Measurements from ENCODE around the gene CA9. TPM values are rescaled to one million over a fixed set of nuclear protein-coding genes. Genes with fewer than 3 reads are reported as not detected.

CA9 gene
- total and polyA plus RNA-seq, 2 donors = 0.37 to 1.8 TPM

DNA sequence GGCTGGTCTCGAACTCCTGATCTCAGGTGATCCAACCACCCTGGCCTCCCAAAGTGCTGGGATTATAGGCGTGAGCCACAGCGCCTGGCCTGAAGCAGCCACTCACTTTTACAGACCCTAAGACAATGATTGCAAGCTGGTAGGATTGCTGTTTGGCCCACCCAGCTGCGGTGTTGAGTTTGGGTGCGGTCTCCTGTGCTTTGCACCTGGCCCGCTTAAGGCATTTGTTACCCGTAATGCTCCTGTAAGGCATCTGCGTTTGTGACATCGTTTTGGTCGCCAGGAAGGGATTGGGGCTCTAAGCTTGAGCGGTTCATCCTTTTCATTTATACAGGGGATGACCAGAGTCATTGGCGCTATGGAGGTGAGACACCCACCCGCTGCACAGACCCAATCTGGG, 1.5 kb downstream of the CA9 start:
- WGBS = 39% methylated on average over 13 of the region's 13 CpGs

DNA sequence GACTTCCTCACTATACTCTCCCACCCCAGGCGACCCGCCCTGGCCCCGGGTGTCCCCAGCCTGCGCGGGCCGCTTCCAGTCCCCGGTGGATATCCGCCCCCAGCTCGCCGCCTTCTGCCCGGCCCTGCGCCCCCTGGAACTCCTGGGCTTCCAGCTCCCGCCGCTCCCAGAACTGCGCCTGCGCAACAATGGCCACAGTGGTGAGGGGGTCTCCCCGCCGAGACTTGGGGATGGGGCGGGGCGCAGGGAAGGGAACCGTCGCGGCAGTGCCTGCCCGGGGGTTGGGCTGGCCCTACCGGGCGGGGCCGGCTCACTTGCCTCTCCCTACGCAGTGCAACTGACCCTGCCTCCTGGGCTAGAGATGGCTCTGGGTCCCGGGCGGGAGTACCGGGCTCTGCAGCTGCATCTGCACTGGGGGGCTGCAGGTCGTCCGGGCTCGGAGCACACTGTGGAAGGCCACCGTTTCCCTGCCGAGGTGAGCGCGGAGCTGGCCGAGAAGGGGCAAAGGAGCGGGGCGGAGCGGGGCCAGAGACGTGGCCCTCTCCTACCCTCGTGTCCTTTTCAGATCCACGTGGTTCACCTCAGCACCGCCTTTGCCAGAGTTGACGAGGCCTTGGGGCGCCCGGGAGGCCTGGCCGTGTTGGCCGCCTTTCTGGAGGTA, 2.1 kb downstream of the CA9 start:
- Histone ChIP-seq H3K27ac (ENCODE audit: low read depth) (no peak overlapping the region), H3K4me1 (ENCODE audit: insufficient read depth) (peaks cover 2% of the 10 kb centered on the region), H3K4me3 (ENCODE audit: low read depth, low read length) (peak overlapping the region; percentile 37), H3K36me3 (ENCODE audit: insufficient read depth) (no peaks in the 10 kb centered on the region)
- 4% methylated on average over 51 of the region's 51 CpGs for WGBS
- peak; percentile 60 for DNase-seq (ENCODE audit: extremely low spot score)

More for the DNA sequence above, 1.5 kb downstream of the CA9 start:
- no peak for DNase-seq (ENCODE audit: extremely low spot score)
- Histone ChIP-seq H3K36me3 (ENCODE audit: insufficient read depth) (no peaks in the 10 kb centered on the region), H3K4me1 (ENCODE audit: insufficient read depth) (peaks cover 2% of the 10 kb centered on the region), H3K27ac (ENCODE audit: low read depth) (no peak overlapping the region), H3K4me3 (ENCODE audit: low read depth, low read length) (peak overlapping the region; percentile 37)

DNA sequence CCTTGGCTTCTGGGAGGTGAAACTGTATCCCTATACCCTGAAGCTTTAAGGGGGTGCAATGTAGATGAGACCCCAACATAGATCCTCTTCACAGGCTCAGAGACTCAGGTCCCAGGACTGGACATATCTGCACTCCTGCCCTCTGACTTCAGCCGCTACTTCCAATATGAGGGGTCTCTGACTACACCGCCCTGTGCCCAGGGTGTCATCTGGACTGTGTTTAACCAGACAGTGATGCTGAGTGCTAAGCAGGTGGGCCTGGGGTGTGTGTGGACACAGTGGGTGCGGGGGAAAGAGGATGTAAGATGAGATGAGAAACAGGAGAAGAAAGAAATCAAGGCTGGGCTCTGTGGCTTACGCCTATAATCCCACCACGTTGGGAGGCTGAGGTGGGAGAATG, 5.4 kb downstream of the CA9 start:
- H3K27ac ChIP-seq (ENCODE audit: low read depth) = no peak overlapping the region
- no peak for DNase-seq (ENCODE audit: extremely low spot score)
- peaks cover 2% of the 10 kb centered on the region for H3K4me1 ChIP-seq (ENCODE audit: insufficient read depth)

DNA sequence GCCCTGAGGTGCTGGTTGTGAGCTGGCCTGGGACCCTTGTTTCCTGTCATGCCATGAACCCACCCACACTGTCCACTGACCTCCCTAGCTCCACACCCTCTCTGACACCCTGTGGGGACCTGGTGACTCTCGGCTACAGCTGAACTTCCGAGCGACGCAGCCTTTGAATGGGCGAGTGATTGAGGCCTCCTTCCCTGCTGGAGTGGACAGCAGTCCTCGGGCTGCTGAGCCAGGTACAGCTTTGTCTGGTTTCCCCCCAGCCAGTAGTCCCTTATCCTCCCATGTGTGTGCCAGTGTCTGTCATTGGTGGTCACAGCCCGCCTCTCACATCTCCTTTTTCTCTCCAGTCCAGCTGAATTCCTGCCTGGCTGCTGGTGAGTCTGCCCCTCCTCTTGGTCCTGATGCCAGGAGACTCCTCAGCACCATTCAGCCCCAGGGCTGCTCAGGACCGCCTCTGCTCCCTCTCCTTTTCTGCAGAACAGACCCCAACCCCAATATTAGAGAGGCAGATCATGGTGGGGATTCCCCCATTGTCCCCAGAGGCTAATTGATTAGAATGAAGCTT, 6.1 kb downstream of the CA9 start:
- WGBS = 73% methylated on average over 8 of the region's 8 CpGs
- no peak for DNase-seq (ENCODE audit: extremely low spot score)
- Histone ChIP-seq H3K4me1 (ENCODE audit: insufficient read depth) (peaks cover 2% of the 10 kb centered on the region), H3K27ac (ENCODE audit: low read depth) (no peak overlapping the region), H3K36me3 (ENCODE audit: insufficient read depth) (no peaks in the 10 kb centered on the region), H3K4me3 (ENCODE audit: low read depth, low read length) (no peak overlapping the region)

More for the DNA sequence above, 5.4 kb downstream of the CA9 start:
- H3K36me3 ChIP-seq (ENCODE audit: insufficient read depth) = no peaks in the 10 kb centered on the region
- WGBS = 85% methylated on average over 5 of the region's 5 CpGs
- H3K4me3 ChIP-seq (ENCODE audit: low read depth, low read length) = no peak overlapping the region

DNA sequence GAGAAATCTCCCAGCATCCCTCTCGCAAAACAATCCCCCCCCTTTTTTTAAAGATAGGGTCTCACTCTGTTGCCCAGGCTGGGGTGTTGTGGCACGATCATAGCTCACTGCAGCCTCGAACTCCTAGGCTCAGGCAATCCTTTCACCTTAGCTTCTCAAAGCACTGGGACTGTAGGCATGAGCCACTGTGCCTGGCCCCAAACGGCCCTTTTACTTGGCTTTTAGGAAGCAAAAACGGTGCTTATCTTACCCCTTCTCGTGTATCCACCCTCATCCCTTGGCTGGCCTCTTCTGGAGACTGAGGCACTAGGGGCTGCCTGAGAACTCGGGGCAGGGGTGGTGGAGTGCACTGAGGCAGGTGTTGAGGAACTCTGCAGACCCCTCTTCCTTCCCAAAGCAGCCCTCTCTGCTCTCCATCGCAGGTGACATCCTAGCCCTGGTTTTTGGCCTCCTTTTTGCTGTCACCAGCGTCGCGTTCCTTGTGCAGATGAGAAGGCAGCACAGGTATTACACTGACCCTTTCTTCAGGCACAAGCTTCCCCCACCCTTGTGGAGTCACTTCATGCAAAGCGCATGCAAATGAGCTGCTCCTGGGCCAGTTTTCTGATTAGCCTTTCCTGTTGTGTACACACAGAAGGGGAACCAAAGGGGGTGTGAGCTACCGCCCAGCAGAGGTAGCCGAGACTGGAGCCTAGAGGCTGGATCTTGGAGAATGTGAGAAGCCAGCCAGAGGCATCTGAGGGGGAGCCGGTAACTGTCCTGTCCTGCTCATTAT, 6.8 kb downstream of the CA9 start:
- H3K4me1 ChIP-seq (ENCODE audit: insufficient read depth) = peaks cover 2% of the 10 kb centered on the region
- H3K4me3 ChIP-seq (ENCODE audit: low read depth, low read length) = no peak overlapping the region
- DNase-seq (ENCODE audit: extremely low spot score) = no peak
- no peak overlapping the region for H3K27ac ChIP-seq (ENCODE audit: low read depth)
- H3K36me3 ChIP-seq (ENCODE audit: insufficient read depth) = no peaks in the 10 kb centered on the region
- 29% methylated on average over 15 of the region's 15 CpGs for WGBS

DNA sequence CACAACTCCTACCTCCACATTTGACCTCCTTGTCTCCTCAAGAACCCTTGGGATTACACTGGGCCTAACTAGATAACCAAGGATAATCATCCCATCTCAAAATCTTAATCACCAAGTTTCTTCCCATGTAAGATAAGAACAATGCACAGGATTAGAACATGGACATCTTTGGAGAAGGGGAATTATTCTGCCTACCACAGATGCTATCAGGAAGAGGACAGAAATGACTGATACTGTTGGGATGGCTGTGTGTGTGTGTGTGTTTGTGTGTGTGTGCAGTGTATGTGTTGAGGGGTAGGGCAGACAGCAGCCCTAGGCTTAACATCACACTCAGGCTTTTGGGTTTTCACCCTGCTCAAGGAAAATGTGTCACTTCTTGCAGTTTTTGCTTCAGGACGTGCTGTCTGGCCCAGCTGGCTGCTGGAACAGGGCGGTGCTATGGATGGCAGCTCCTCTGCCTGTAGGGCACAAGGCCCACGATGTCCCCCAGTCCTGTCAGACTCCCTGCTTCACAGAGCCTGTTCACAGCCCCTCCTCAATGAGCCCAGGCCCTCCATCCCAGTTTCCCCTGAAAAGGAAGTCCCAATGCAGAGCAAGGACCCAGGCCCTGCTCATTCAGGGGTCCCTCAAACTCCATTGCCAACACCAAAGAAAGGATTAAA, 7.7 kb downstream of the CA9 start:
- no peaks in the 10 kb centered on the region for H3K4me1 ChIP-seq (ENCODE audit: insufficient read depth)
- WGBS = 46% methylated on average over 3 of the region's 3 CpGs
- no peak overlapping the region for H3K27ac ChIP-seq (ENCODE audit: low read depth)
- no peak for DNase-seq (ENCODE audit: extremely low spot score)
- H3K36me3 ChIP-seq (ENCODE audit: insufficient read depth) = no peaks in the 10 kb centered on the region
- H3K4me3 ChIP-seq (ENCODE audit: low read depth, low read length) = no peak overlapping the region

DNA sequence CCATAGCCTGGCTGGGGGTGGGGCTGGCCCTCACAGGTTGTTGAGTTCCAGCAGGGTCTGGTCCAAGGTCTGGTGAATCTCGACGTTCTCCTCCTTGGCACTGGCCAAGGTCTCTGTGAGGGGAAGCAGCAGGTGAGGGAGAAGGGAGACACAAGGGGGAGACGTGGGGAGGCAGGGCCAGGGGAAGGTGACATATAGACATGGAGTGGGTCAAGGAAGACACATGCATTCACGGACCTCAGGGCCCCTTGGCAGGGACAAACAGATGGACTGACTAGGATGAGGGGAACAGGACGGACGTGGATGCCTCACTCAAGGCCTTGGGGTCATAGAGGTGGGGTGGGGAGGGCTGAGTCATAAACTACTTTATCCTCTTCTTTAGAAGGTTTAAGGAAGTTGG, 8.3 kb downstream of the CA9 start:
- no peak for DNase-seq (ENCODE audit: extremely low spot score)
- Histone ChIP-seq H3K4me1 (ENCODE audit: insufficient read depth) (no peaks in the 10 kb centered on the region), H3K36me3 (ENCODE audit: insufficient read depth) (no peaks in the 10 kb centered on the region), H3K4me3 (ENCODE audit: low read depth, low read length) (no peak overlapping the region), H3K27ac (ENCODE audit: low read depth) (no peak overlapping the region)
- WGBS = 47% methylated on average over 6 of the region's 6 CpGs

DNA sequence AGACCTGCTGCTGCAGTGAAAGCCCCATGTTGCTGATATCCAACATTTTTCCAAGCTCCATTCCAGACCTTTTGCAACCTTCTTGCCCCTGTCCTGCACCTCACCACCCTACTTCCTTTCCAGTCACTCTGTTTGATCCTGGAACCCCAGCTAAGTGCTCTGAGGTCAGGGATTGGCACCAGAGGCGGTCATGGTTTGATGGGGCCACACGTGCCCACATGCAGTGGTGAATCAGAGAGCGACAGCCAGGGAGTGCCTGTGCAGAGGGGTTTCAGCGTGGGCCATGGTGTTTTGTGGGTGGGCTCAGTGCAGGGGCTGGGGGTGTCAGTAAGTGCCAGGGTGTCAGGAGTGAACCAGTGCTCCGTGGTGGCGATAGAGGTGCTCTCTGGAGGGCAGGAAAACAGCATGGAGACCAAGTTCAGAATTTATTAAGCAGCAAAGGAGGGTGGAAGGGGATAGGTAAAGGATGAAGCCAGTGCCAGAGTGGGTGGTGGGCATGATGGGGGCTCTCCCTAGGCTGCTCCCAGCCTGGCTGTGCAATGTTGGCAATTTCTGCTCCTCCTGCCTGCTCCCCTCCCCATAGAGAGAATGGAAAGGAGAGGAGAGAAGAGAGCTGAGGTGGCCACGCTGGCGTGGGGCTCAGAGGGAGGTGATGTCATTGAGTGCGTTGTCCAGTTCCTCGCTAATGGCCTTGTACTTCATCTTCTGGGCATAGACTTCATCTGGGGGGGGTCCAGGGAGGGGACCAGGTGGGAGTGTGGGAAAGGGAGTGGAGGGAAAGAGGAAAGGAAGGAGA, 9.0 kb downstream of the CA9 start:
- Histone ChIP-seq H3K4me3 (ENCODE audit: low read depth, low read length) (no peak overlapping the region), H3K36me3 (ENCODE audit: insufficient read depth) (no peaks in the 10 kb centered on the region), H3K4me1 (ENCODE audit: insufficient read depth) (no peaks in the 10 kb centered on the region), H3K27ac (ENCODE audit: low read depth) (no peak overlapping the region)
- DNase-seq (ENCODE audit: extremely low spot score) = no peak
- 70% methylated on average over 10 of the region's 10 CpGs for WGBS

DNA sequence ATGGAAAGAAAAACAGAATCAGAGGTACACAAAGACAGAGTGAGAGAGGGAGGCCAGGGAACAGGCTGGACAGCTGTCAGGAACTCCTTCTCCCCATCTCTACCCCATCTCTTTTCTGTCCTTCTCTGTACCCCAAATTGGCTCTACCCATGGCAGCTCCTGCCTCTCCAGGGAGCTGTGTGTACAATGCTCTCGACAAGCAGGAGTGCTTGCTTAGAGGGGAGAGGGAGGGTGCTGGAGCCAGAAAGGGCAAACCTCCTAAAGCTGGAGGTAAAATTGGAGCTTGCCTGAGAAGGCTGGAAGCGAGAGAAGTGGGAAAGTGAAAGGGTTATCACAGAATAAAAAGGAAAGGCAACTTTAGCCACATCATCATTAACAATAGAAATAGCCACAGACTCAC, 9.6 kb downstream of the CA9 start:
- H3K27ac ChIP-seq (ENCODE audit: low read depth) = no peak overlapping the region
- WGBS = 47% methylated on average over 2 of the region's 2 CpGs
- H3K4me1 ChIP-seq (ENCODE audit: insufficient read depth) = no peaks in the 10 kb centered on the region
- DNase-seq (ENCODE audit: extremely low spot score) = no peak
- H3K36me3 ChIP-seq (ENCODE audit: insufficient read depth) = no peaks in the 10 kb centered on the region
- no peak overlapping the region for H3K4me3 ChIP-seq (ENCODE audit: low read depth, low read length)

DNA sequence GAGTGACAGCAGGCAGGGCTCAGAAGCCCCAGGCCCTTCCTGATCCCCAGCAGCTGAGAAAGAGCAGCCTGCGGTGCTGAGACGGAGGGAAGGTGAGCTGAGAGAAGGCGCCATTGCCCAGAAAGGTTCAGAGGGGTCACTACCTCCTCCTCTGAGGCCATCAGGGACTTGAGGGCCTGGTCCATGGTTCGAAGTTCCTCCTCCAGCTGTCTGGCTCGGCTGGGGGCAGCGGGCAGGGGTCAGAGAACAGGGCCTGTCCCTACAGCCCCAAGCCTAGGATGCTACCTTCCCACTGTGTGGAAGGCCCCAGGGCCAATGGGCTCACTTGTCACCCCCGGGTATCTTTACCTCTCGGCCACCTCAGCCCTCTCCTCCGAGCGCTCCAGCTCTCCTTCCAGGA, 11.2 kb downstream of the CA9 start:
- Histone ChIP-seq H3K27ac (ENCODE audit: low read depth) (no peak overlapping the region), H3K36me3 (ENCODE audit: insufficient read depth) (no peaks in the 10 kb centered on the region)
- 64% methylated on average over 10 of the region's 10 CpGs for WGBS

DNA sequence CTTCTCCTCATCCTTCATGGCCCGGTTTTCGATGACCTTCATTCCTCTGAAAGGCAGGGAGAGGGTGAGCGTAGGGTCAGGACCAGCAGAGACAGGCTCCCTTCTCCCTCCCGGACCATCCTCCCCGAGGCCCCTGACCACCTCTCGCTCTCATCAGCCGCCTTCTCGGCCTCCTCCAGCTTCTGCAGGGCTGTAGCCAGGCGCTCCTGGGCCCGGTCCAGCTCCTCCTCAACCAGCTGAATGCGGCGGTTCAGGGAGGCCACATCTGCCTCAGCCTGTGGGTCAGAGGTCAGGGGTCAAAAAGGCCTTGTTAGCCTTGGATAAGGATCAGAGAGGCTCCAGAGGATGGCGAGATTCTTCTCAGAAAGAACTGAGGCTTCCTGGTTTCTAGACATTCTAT, 11.8 kb downstream of the CA9 start:
- no peak for DNase-seq (ENCODE audit: extremely low spot score)
- WGBS = 56% methylated on average over 13 of the region's 13 CpGs
- Histone ChIP-seq H3K4me3 (ENCODE audit: low read depth, low read length) (no peak overlapping the region), H3K36me3 (ENCODE audit: insufficient read depth) (no peaks in the 10 kb centered on the region), H3K4me1 (ENCODE audit: insufficient read depth) (no peaks in the 10 kb centered on the region), H3K27ac (ENCODE audit: low read depth) (no peak overlapping the region)

More for the DNA sequence above, 11.2 kb downstream of the CA9 start:
- Histone ChIP-seq H3K4me3 (ENCODE audit: low read depth, low read length) (no peak overlapping the region), H3K4me1 (ENCODE audit: insufficient read depth) (no peaks in the 10 kb centered on the region)
- no peak for DNase-seq (ENCODE audit: extremely low spot score)

DNA sequence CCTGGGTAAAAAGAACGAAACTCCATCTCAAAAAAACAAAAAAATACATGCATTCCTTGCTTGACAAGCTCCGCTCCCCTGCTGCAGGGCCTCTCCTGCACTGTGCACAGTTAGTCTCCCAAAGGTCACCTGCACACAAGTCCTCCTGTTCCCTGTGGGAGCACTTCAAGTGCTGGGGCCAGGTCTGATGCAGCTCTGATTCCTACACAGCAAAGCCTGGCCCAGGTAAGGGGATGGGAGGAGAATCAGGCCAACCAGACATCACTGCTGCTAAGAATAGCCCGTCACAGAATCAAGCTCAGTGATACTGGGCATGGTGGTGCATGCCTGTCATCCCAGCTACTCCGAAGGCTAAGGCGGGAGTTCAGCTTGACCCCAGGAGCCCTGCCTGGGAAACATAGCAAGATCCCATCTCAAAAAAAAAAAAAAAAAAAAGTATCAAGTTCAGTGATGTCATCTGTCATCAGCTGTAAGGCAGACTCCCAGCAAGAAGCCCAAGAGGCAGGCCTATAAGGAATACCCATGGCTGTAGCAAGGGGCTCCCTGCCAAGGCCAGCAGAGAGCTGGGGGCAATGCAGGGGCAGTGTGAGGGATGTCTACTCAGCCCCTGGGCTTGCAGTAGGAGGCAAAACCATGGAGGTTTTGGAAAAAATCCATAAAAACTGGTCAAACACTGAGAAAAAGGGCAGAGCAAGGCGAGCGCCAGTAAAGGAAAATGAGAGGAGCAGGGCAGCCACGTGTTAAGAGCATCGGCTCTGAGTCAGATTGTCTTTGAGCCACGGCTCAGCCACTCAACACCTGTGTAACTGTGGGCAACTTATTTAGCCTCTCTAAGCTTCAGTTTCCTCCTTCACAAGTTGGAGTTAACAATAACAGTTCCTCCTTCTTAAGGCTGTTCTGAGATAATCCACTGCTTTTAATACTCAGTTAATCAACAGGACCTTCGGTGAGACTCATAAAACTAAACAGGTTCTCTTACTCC, 12.8 kb downstream of the CA9 start:
- no peak for DNase-seq (ENCODE audit: extremely low spot score)
- no peaks in the 10 kb centered on the region for H3K36me3 ChIP-seq (ENCODE audit: insufficient read depth)
- H3K4me1 ChIP-seq (ENCODE audit: insufficient read depth) = no peaks in the 10 kb centered on the region
- H3K27ac ChIP-seq (ENCODE audit: low read depth) = no peak overlapping the region
- no peak overlapping the region for H3K4me3 ChIP-seq (ENCODE audit: low read depth, low read length)
- 47% methylated on average over 11 of the region's 11 CpGs for WGBS

Measured in urinary bladder (tissue), 4 donors.